ENCODE results near the gene VAV2. TPM values are rescaled to one million over a fixed set of nuclear protein-coding genes. Genes with fewer than 3 reads are reported as not detected.

Gene VAV2
- total RNA-seq, 1 experiment from 2014 or later: 24.7 TPM

DNA sequence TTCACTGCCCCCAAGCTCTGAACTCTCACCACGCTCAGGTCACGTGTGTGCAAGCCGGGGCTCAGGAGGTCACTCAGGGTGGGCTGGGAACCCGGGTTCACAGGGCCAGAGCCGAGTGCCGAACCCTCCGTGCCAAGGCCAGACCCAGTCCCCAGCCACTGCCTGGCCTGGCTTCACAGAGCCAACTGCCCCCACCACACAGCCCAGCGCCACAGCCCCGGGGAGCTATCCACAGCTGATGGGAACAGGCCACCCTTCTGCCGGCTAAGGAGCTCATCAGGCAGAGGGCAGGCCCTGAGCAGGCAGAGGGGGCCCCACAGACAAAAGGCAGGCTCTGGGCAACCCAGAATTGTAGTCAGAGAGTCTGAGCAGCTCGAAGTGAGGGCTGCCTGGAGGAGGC, 117.0 kb downstream of the VAV2 start:
- ChIA-PET CTCF (no interaction called here), POLR2A (no interaction called here)
- DNase-seq (ENCODE audit: low read depth, low spot score) (no peak), ATAC-seq (no peak)
- no peak overlapping the region for H3K4me3 ChIP-seq (ENCODE audit: low read depth in 2 of 2, low read length in 2 of 2)
- H3K36me3 ChIP-seq (ENCODE audit: control insufficient read depth, insufficient read depth, low read length): no peaks in the 10 kb centered on the region
- H3K9me3 ChIP-seq (ENCODE audit: control insufficient read depth, insufficient read depth, low read depth, low read length): no peaks in the 10 kb centered on the region
- TF ChIP-seq SIN3A (IDR thresholded peaks at IDR 0.05; ENCODE audit: borderline replicate concordance, insufficient read depth, low read depth, low read length): no peak
- no peak for TF ChIP-seq POLR2AphosphoS5 (IDR thresholded peaks at IDR 0.05; ENCODE audit: low read depth, low read length)
- TF ChIP-seq CTCF (IDR thresholded peaks at IDR 0.05): no peak
- TF ChIP-seq TCF7L2 (IDR thresholded peaks at IDR 0.05; ENCODE audit: low read depth, low read length): no peak
- TF ChIP-seq, protein P1, sequence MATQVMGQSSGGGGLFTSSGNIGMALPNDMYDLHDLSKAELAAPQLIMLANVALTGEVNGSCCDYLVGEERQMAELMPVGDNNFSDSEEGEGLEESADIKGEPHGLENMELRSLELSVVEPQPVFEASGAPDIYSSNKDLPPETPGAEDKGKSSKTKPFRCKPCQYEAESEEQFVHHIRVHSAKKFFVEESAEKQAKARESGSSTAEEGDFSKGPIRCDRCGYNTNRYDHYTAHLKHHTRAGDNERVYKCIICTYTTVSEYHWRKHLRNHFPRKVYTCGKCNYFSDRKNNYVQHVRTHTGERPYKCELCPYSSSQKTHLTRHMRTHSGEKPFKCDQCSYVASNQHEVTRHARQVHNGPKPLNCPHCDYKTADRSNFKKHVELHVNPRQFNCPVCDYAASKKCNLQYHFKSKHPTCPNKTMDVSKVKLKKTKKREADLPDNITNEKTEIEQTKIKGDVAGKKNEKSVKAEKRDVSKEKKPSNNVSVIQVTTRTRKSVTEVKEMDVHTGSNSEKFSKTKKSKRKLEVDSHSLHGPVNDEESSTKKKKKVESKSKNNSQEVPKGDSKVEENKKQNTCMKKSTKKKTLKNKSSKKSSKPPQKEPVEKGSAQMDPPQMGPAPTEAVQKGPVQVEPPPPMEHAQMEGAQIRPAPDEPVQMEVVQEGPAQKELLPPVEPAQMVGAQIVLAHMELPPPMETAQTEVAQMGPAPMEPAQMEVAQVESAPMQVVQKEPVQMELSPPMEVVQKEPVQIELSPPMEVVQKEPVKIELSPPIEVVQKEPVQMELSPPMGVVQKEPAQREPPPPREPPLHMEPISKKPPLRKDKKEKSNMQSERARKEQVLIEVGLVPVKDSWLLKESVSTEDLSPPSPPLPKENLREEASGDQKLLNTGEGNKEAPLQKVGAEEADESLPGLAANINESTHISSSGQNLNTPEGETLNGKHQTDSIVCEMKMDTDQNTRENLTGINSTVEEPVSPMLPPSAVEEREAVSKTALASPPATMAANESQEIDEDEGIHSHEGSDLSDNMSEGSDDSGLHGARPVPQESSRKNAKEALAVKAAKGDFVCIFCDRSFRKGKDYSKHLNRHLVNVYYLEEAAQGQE (IDR thresholded peaks at IDR 0.05; ENCODE audit: insufficient read depth in 1 of 2, low read depth in 2 of 2, low read length in 1 of 2): no peak
- H3K4me1 ChIP-seq (ENCODE audit: control insufficient read depth, insufficient read depth, low read length): peaks cover 20% of the 10 kb centered on the region
- in situ Hi-C loops (cut with HindIII; ENCODE audit: low pct_unique_long_range_greater_than_20kb, low sequenced_read_pairs) (no loop called here), intact Hi-C loops (cut with micrococcal nuclease; ENCODE audit: unreplicated experiment) (no loop called here)
- no peaks in the 10 kb centered on the region for H3K27me3 ChIP-seq (ENCODE audit: control insufficient read depth, insufficient read depth, low read length)
- H3K27ac ChIP-seq (ENCODE audit: low read length): no peak overlapping the region
- BruUV-seq (replicated peaks): no TSS peak

GRCh38 chr9:133874659-133875058, 117.5 kb downstream of the VAV2 start:
- Histone ChIP-seq H3K4me1 (ENCODE audit: control insufficient read depth, insufficient read depth, low read length) (peaks cover 20% of the 10 kb centered on the region), H3K27me3 (ENCODE audit: control insufficient read depth, insufficient read depth, low read length) (no peaks in the 10 kb centered on the region), H3K27ac (ENCODE audit: low read length) (no peak overlapping the region), H3K9me3 (ENCODE audit: control insufficient read depth, insufficient read depth, low read depth, low read length) (no peaks in the 10 kb centered on the region), H3K36me3 (ENCODE audit: control insufficient read depth, insufficient read depth, low read length) (no peaks in the 10 kb centered on the region), H3K4me3 (ENCODE audit: low read depth in 2 of 2, low read length in 2 of 2) (no peak overlapping the region)
- no peak for DNase-seq (ENCODE audit: low read depth, low spot score)
- BruUV-seq (replicated peaks): no TSS peak
- POLR2A ChIA-PET: no interaction called here
- ATAC-seq: peak; percentile 23
- intact Hi-C loops (cut with micrococcal nuclease; ENCODE audit: unreplicated experiment): no loop called here
- in situ Hi-C loops (cut with HindIII; ENCODE audit: low pct_unique_long_range_greater_than_20kb, low sequenced_read_pairs): no loop called here
- TF ChIP-seq POLR2AphosphoS5 (IDR thresholded peaks at IDR 0.05; ENCODE audit: low read depth, low read length): no peak
- no peak for TF ChIP-seq TCF7L2 (IDR thresholded peaks at IDR 0.05; ENCODE audit: low read depth, low read length)
- no peak for TF ChIP-seq CTCF (IDR thresholded peaks at IDR 0.05)
- TF ChIP-seq, protein P1 (IDR thresholded peaks at IDR 0.05; ENCODE audit: insufficient read depth in 1 of 2, low read depth in 2 of 2, low read length in 1 of 2): no peak
- CTCF ChIA-PET: interaction anchor here (0.6 kb wide), 1 partner anchor 700 kb away, joined by 3 read pairs; no protein-coding TSS in a partner anchor
